Liver (tissue), 9 donors: ENCODE results near the gene ST3GAL5. TPM values are rescaled to one million over a fixed set of nuclear protein-coding genes. Genes with fewer than 3 reads are reported as not detected.

Experiments used
- DNase-seq: peaks from one replicate; pipeline ENCODE4 v3.0.0-alpha.2; 2017; ENCODE audit warnings: low spot score
- H3K27ac ChIP-seq, 2 donors: one replicate each; pipeline ENCODE4 v1.7.0; 2013; ENCODE audit warnings: inconsistent platforms in 2 of 2, low read length in 2 of 2, control low read depth in 1 of 2, low read depth in 1 of 2, mild to moderate bottlenecking in 1 of 2
- H3K27me3 ChIP-seq, 4 donors: one replicate each; pipeline versions ENCODE4 v1.6.1 to v1.7.0; 2013; ENCODE audit warnings: low read length in 3 of 4, inconsistent platforms in 1 of 4, mild to moderate bottlenecking in 1 of 4, moderate library complexity in 1 of 4; ENCODE audit not compliant: control insufficient read depth in 4 of 4, insufficient read depth in 4 of 4
- H3K36me3 ChIP-seq, 4 donors: one replicate each; pipeline versions ENCODE4 v1.6.1 to v1.7.0; 2013; ENCODE audit warnings: low read length in 3 of 4, mild to moderate bottlenecking in 3 of 4, low read depth in 1 of 4, moderate library complexity in 1 of 4; ENCODE audit not compliant: control insufficient read depth in 4 of 4, insufficient read depth in 3 of 4
- H3K4me1 ChIP-seq, 4 donors: one replicate each; pipeline versions ENCODE4 v1.6.1 to v1.7.0; 2013; ENCODE audit warnings: low read length in 3 of 4, mild to moderate bottlenecking in 3 of 4, moderate library complexity in 1 of 4; ENCODE audit not compliant: control insufficient read depth in 4 of 4, insufficient read depth in 4 of 4
- H3K4me3 ChIP-seq, 3 donors: one replicate each; pipeline versions ENCODE4 v1.6.1 to v1.7.0; 2013; ENCODE audit warnings: low read length in 3 of 3, control low read depth in 1 of 3, low read depth in 1 of 3, mild to moderate bottlenecking in 1 of 3
- H3K9ac ChIP-seq, 2 donors: one replicate each; pipeline ENCODE4 v1.7.0; 2013; ENCODE audit warnings: low read length in 2 of 2, mild to moderate bottlenecking in 2 of 2, moderate library complexity in 2 of 2, control low read depth in 1 of 2, low read depth in 1 of 2
- H3K9me3 ChIP-seq, 4 donors: one replicate each; pipeline versions ENCODE4 v1.6.1 to v1.7.0; 2013; ENCODE audit warnings: low read length in 3 of 4; ENCODE audit not compliant: control insufficient read depth in 4 of 4
- EGR1 ChIP-seq, 2 donors: IDR thresholded peaks; 2 replicates each; pipeline ENCODE4 v1.6.1; 2016 to 2018; ENCODE audit warnings: antibody characterized with exemption in 2 of 2, low read depth in 2 of 2
- FOXA1 ChIP-seq: IDR thresholded peaks from 2 replicates; pipeline ENCODE4 v1.6.1; 2016; ENCODE audit warnings: antibody characterized with exemption
- FOXA2 ChIP-seq: IDR thresholded peaks from 2 replicates; pipeline ENCODE4 v1.6.1; 2016; ENCODE audit warnings: antibody characterized with exemption
- GABPA ChIP-seq, 2 donors: IDR thresholded peaks in 1 of 2; conservative IDR thresholded peaks in 1 of 2; 2 replicates each; pipeline ENCODE4 v1.6.1; 2016; ENCODE audit warnings: antibody characterized with exemption in 2 of 2, mild to moderate bottlenecking in 1 of 2, moderate library complexity in 1 of 2
- HNF4A ChIP-seq, 2 donors: conservative IDR thresholded peaks; 2 replicates each; pipeline ENCODE4 v1.6.1; 2016; ENCODE audit warnings: antibody characterized with exemption in 2 of 2, mild to moderate bottlenecking in 2 of 2
- NR2F2 ChIP-seq: IDR thresholded peaks from 2 replicates; pipeline ENCODE4 v1.6.1; 2016; ENCODE audit warnings: antibody characterized with exemption
- RAD21 ChIP-seq, 2 donors: IDR thresholded peaks; 2 replicates each; pipeline ENCODE4 v1.6.1; 2016; ENCODE audit warnings: antibody characterized with exemption in 2 of 2, mild to moderate bottlenecking in 2 of 2
- RXRA ChIP-seq, 2 donors: IDR thresholded peaks; 2 replicates each; pipeline ENCODE4 v1.6.1; 2017 to 2018; ENCODE audit warnings: antibody characterized with exemption in 2 of 2, mild to moderate bottlenecking in 1 of 2
- SP1 ChIP-seq: IDR thresholded peaks from 2 replicates; pipeline ENCODE4 v1.6.1; 2018; ENCODE audit warnings: antibody characterized with exemption, mild to moderate bottlenecking
- TAF1 ChIP-seq: conservative IDR thresholded peaks from 2 replicates; pipeline ENCODE4 v1.6.1; 2016; ENCODE audit warnings: antibody characterized with exemption, mild to moderate bottlenecking
- YY1 ChIP-seq: IDR thresholded peaks from 2 replicates; pipeline ENCODE4 v1.6.1; 2016; ENCODE audit warnings: antibody characterized with exemption, mild to moderate bottlenecking
- WGBS: extraction: QIAGEN DNeasy Blood & Tissue Kit; methylation state at CpG from one replicate; pipeline ENCODE4 v1.1.7; 2013; 5-methylcytosine and 5-hydroxymethylcytosine counted together
- polyA plus RNA-seq, 2 donors: library from polyadenylated mRNA; stranded (reverse) in 1 of 2; unstranded in 1 of 2; fragments of 200-250 nt in 1 of 2; fragments of >200 nt in 1 of 2; fragmentation: Nextera tagmentation in 1 of 2; extraction: Ambion mirVana in 1 of 2; gene quantifications; one replicate each; pipeline versions ENCODE4 v1.2.1 to v1.2.3, GENCODE V29; 2013 to 2015
- total RNA-seq, 2 donors: library from RNA; depleted of rRNA; stranded (reverse); fragments of >200 nt; gene quantifications; one replicate each; pipeline ENCODE4 v1.2.3, GENCODE V29; 2014
- TF ChIP-seq, protein P1 (sequence below): IDR thresholded peaks from 2 replicates; pipeline ENCODE4 v1.6.1; 2016; ENCODE audit warnings: antibody characterized with exemption
- TF ChIP-seq, protein P2 (sequence below): IDR thresholded peaks from 2 replicates; pipeline ENCODE4 v1.6.1; 2016; ENCODE audit warnings: antibody characterized with exemption
- TF ChIP-seq, protein P3 (sequence below): IDR thresholded peaks from 2 replicates; pipeline ENCODE4 v1.6.1; 2016; ENCODE audit warnings: antibody characterized with exemption, mild to moderate bottlenecking
- donor health status: healthy.
- donor health status: healthy.
- donor health status: healthy.
- donor health status: healthy.
- donor health status: healthy.

ST3GAL5 gene
- total and polyA plus RNA-seq, 4 donors, result 4.5 to 17.0 (median 9.0) TPM

DNA sequence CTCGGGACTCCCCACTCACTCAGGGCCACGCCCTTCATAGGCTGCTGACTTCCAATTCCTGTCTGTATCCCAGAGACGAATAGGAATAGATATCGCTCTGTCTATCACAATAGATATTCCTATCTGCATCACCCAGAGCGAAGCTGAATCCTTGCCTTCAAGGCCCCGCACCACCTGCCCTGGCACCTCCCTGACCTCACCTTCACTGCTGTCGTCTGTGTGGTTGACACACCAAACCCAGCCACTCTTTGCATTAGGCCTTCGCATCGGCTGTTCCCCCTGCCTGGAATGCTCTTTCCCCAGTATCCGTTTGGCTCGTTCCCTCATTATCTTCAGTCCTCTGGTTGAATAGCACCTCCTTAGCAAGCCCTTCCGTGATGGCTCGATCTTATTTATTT lies 91.5 kb downstream of the ST3GAL5 start:
- no peaks in the 10 kb centered on the region for H3K27me3 ChIP-seq
- WGBS, result 92% methylated on average over 13 of the region's 13 CpGs
- peaks cover 18 to 61% (median 42%) of the 10 kb centered on the region in 4 donors for H3K4me1 ChIP-seq
- TF ChIP-seq, protein P1, sequence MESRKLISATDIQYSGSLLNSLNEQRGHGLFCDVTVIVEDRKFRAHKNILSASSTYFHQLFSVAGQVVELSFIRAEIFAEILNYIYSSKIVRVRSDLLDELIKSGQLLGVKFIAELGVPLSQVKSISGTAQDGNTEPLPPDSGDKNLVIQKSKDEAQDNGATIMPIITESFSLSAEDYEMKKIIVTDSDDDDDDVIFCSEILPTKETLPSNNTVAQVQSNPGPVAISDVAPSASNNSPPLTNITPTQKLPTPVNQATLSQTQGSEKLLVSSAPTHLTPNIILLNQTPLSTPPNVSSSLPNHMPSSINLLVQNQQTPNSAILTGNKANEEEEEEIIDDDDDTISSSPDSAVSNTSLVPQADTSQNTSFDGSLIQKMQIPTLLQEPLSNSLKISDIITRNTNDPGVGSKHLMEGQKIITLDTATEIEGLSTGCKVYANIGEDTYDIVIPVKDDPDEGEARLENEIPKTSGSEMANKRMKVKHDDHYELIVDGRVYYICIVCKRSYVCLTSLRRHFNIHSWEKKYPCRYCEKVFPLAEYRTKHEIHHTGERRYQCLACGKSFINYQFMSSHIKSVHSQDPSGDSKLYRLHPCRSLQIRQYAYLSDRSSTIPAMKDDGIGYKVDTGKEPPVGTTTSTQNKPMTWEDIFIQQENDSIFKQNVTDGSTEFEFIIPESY, result no peak
- TF ChIP-seq YY1, result no peak
- TF ChIP-seq, protein P2, sequence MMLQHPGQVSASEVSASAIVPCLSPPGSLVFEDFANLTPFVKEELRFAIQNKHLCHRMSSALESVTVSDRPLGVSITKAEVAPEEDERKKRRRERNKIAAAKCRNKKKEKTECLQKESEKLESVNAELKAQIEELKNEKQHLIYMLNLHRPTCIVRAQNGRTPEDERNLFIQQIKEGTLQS, result no peak
- TF ChIP-seq GABPA (IDR thresholded peaks at IDR 0.05 in 1 of 2, conservative IDR thresholded peaks at IDR 0.05 in 1 of 2), result no peak
- TF ChIP-seq SP1, result no peak
- TF ChIP-seq TAF1, result no peak
- TF ChIP-seq, protein P3, sequence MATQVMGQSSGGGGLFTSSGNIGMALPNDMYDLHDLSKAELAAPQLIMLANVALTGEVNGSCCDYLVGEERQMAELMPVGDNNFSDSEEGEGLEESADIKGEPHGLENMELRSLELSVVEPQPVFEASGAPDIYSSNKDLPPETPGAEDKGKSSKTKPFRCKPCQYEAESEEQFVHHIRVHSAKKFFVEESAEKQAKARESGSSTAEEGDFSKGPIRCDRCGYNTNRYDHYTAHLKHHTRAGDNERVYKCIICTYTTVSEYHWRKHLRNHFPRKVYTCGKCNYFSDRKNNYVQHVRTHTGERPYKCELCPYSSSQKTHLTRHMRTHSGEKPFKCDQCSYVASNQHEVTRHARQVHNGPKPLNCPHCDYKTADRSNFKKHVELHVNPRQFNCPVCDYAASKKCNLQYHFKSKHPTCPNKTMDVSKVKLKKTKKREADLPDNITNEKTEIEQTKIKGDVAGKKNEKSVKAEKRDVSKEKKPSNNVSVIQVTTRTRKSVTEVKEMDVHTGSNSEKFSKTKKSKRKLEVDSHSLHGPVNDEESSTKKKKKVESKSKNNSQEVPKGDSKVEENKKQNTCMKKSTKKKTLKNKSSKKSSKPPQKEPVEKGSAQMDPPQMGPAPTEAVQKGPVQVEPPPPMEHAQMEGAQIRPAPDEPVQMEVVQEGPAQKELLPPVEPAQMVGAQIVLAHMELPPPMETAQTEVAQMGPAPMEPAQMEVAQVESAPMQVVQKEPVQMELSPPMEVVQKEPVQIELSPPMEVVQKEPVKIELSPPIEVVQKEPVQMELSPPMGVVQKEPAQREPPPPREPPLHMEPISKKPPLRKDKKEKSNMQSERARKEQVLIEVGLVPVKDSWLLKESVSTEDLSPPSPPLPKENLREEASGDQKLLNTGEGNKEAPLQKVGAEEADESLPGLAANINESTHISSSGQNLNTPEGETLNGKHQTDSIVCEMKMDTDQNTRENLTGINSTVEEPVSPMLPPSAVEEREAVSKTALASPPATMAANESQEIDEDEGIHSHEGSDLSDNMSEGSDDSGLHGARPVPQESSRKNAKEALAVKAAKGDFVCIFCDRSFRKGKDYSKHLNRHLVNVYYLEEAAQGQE, result no peak
- no peak for TF ChIP-seq RAD21 (IDR thresholded peaks at IDR 0.05)
- TF ChIP-seq FOXA2, result no peak
- no peak for TF ChIP-seq NR2F2
- TF ChIP-seq RXRA (IDR thresholded peaks at IDR 0.05), result no peak
- no peak for TF ChIP-seq FOXA1
- H3K9ac ChIP-seq, result no peak overlapping the region
- no peak overlapping the region for H3K27ac ChIP-seq
- peaks cover 0 to 5% (median 0%) of the 10 kb centered on the region in 4 donors for H3K9me3 ChIP-seq
- no peak for DNase-seq
- no peaks in the 10 kb centered on the region for H3K36me3 ChIP-seq
- H3K4me3 ChIP-seq, result no peak overlapping the region

DNA sequence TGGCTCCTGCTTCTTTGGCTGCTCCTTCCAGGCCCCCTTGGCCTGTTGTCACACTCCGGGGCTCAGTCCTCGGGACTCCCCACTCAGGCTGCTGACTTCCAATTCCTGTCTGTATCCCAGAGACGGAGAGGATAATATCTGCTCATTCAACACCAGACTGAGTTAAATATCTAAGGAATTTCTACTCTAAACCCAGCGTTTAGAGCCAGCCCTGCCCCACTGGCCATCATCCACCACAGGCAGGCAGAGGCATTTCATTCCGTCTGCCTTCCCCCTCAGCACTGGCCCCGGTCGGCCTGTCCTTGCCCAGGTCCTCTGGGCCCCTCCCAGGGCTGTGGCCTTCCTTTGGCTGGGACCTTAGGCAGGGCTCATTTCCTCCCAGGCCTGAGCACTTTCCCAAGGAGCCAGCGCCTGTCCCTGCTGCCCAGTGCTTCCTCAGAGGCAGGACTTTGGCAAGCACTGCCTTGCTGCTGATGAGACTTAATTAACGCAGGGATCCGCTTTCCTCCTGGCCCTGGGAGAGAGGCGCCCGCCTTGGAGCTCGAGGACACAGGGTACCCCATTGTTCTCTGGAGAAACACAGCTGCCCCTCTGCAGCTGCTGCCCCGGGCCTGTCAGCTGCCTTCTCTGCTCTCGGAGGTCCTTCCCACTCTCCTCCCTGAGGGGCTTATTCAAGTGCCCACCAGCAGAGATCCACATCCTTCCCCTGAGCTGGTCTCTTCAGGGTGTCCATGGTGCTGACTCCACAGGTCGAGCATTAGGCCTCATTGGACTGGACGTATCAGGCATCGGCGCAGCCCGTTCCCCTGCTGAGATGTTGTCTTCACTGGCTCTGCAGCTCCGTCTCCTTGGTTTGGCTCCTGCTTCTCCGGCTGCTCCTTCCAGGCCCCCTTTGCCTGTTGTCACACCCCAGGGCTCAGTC lies 92.2 kb downstream of the ST3GAL5 start:
- Histone ChIP-seq H3K27ac (no peak overlapping the region), H3K9me3 (peaks cover 0 to 5% (median 0%) of the 10 kb centered on the region in 4 donors), H3K9ac (no peak overlapping the region), H3K36me3 (no peaks in the 10 kb centered on the region), H3K4me1 (peaks cover 19 to 61% (median 42%) of the 10 kb centered on the region in 4 donors), H3K4me3 (no peak overlapping the region), H3K27me3 (no peaks in the 10 kb centered on the region)
- 78% methylated on average over 22 of the region's 22 CpGs for WGBS
- DNase-seq, result no peak
- TF ChIP-seq, protein P2, result no peak
- TF ChIP-seq FOXA2 (no peak), RAD21 (IDR thresholded peaks at IDR 0.05) (peak in 1 of 2 donors; percentile 22), HNF4A (conservative IDR thresholded peaks at IDR 0.05) (no peak), TAF1 (no peak), NR2F2 (peak; percentile 71), EGR1 (IDR thresholded peaks at IDR 0.05; ENCODE audit: low read depth in 2 of 2) (no peak), GABPA (IDR thresholded peaks at IDR 0.05 in 1 of 2, conservative IDR thresholded peaks at IDR 0.05 in 1 of 2) (no peak), SP1 (no peak)
- TF ChIP-seq, protein P3, result peak; percentile 94
